ENCODE results near the gene KLHL18.

KLHL18 gene

GRCh38 chr3:47342812-47343211 is 60.1 kb downstream of the KLHL18 start:
- H3K36me3 ChIP-seq (ENCODE audit: insufficient read depth, low read length) = peaks cover 45% of the 10 kb centered on the region; the same call in 1 of the 2 replicates

GRCh38 chr3:47343471-47343971 is 60.8 kb downstream of the KLHL18 start:
- Histone ChIP-seq H3K4me2 (ENCODE audit: low read depth, low read length, poor library complexity, severe bottlenecking) (no peak overlapping the region), H2AFZ (ENCODE audit: low read length) (no peak overlapping the region), H3K9ac (ENCODE audit: low read depth, low read length, poor library complexity, severe bottlenecking) (no peak overlapping the region), H3K4me1 (ENCODE audit: insufficient read depth, low read length, poor library complexity, severe bottlenecking) (no peaks in the 10 kb centered on the region), H3K9me3 (ENCODE audit: insufficient read depth, low read depth, low read length) (no peaks in the 10 kb centered on the region), H3K9me2 (replicated peaks; ENCODE audit: low read depth, low read length) (no peaks in the 10 kb centered on the region), H3K36me3 (ENCODE audit: insufficient read depth, low read length) (peaks cover 38% of the 10 kb centered on the region; the same call in 1 of the 2 replicates), H3F3A (ENCODE audit: low read depth) (no peaks in the 10 kb centered on the region), H3K4me3 (ENCODE audit: low read length, poor library complexity, severe bottlenecking) (no peak overlapping the region), H4K20me1 (ENCODE audit: insufficient read depth, low read length, poor library complexity, severe bottlenecking) (no peaks in the 10 kb centered on the region), H3K27me3 (ENCODE audit: insufficient read depth, low read length, poor library complexity, severe bottlenecking) (no peaks in the 10 kb centered on the region), H3K79me2 (ENCODE audit: insufficient read depth, low read length) (no peaks in the 10 kb centered on the region)
- no peak for TF ChIP-seq EZH2phosphoT487 (IDR thresholded peaks at IDR 0.05; ENCODE audit: borderline replicate concordance)
- TF ChIP-seq, protein P1, sequence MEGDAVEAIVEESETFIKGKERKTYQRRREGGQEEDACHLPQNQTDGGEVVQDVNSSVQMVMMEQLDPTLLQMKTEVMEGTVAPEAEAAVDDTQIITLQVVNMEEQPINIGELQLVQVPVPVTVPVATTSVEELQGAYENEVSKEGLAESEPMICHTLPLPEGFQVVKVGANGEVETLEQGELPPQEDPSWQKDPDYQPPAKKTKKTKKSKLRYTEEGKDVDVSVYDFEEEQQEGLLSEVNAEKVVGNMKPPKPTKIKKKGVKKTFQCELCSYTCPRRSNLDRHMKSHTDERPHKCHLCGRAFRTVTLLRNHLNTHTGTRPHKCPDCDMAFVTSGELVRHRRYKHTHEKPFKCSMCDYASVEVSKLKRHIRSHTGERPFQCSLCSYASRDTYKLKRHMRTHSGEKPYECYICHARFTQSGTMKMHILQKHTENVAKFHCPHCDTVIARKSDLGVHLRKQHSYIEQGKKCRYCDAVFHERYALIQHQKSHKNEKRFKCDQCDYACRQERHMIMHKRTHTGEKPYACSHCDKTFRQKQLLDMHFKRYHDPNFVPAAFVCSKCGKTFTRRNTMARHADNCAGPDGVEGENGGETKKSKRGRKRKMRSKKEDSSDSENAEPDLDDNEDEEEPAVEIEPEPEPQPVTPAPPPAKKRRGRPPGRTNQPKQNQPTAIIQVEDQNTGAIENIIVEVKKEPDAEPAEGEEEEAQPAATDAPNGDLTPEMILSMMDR (conservative IDR thresholded peaks at IDR 0.05; ENCODE audit: low read length) = no peak

More at GRCh38 chr3:47342812-47343211, 60.1 kb downstream of the KLHL18 start:
- no peak overlapping the region for H3K4me2 ChIP-seq (ENCODE audit: low read depth, low read length, poor library complexity, severe bottlenecking)
- no peaks in the 10 kb centered on the region for H4K20me1 ChIP-seq (ENCODE audit: insufficient read depth, low read length, poor library complexity, severe bottlenecking)
- H3K4me1 ChIP-seq (ENCODE audit: insufficient read depth, low read length, poor library complexity, severe bottlenecking) = no peaks in the 10 kb centered on the region
- no peak overlapping the region for H3K9ac ChIP-seq (ENCODE audit: low read depth, low read length, poor library complexity, severe bottlenecking)
- H3K4me3 ChIP-seq (ENCODE audit: low read length, poor library complexity, severe bottlenecking) = no peak overlapping the region
- H3F3A ChIP-seq (ENCODE audit: low read depth) = no peaks in the 10 kb centered on the region
- H3K79me2 ChIP-seq (ENCODE audit: insufficient read depth, low read length) = no peaks in the 10 kb centered on the region
- no peaks in the 10 kb centered on the region for H3K9me3 ChIP-seq (ENCODE audit: insufficient read depth, low read depth, low read length)
- no peak for TF ChIP-seq EZH2phosphoT487 (IDR thresholded peaks at IDR 0.05; ENCODE audit: borderline replicate concordance)
- TF ChIP-seq, protein P1 (conservative IDR thresholded peaks at IDR 0.05; ENCODE audit: low read length) = no peak
- H3K9me2 ChIP-seq (replicated peaks; ENCODE audit: low read depth, low read length) = no peaks in the 10 kb centered on the region
- H2AFZ ChIP-seq (ENCODE audit: low read length) = no peak overlapping the region
- no peaks in the 10 kb centered on the region for H3K27me3 ChIP-seq (ENCODE audit: insufficient read depth, low read length, poor library complexity, severe bottlenecking)

DNA sequence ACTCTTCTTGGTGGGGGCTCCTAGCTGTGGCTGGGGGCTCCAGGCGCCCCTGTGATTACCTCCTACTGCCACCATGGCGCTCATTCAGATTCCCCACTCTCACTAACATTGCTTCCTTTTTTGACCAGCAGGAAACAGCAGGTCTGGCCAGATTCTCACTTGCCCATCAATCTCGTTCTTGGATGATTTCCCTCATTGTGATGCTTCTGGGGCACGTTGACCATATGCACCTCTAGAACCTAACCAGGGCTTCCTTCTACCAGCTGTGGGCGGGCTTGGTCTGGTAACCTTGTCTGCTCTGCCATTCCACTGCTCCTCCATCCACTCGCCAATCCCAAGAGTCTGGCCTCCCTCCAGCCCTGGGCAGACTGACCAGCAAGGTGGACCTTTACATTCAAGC is 62.2 kb downstream of the KLHL18 start:
- H3K4me2 ChIP-seq (ENCODE audit: low read depth, low read length, poor library complexity, severe bottlenecking) = no peak overlapping the region
- no peaks in the 10 kb centered on the region for H3F3A ChIP-seq (ENCODE audit: low read depth)
- no peaks in the 10 kb centered on the region for H3K79me2 ChIP-seq (ENCODE audit: insufficient read depth, low read length)
- no peaks in the 10 kb centered on the region for H4K20me1 ChIP-seq (ENCODE audit: insufficient read depth, low read length, poor library complexity, severe bottlenecking)
- H3K9ac ChIP-seq (ENCODE audit: low read depth, low read length, poor library complexity, severe bottlenecking) = no peak overlapping the region
- H3K4me1 ChIP-seq (ENCODE audit: insufficient read depth, low read length, poor library complexity, severe bottlenecking) = no peaks in the 10 kb centered on the region
- TF ChIP-seq, protein P1 (conservative IDR thresholded peaks at IDR 0.05; ENCODE audit: low read length) = no peak
- TF ChIP-seq EZH2phosphoT487 (IDR thresholded peaks at IDR 0.05; ENCODE audit: borderline replicate concordance) = no peak
- no peak overlapping the region for H2AFZ ChIP-seq (ENCODE audit: low read length)
- no peaks in the 10 kb centered on the region for H3K9me2 ChIP-seq (replicated peaks; ENCODE audit: low read depth, low read length)
- no peak overlapping the region for H3K4me3 ChIP-seq (ENCODE audit: low read length, poor library complexity, severe bottlenecking)
- no peaks in the 10 kb centered on the region for H3K9me3 ChIP-seq (ENCODE audit: insufficient read depth, low read depth, low read length)
- H3K27me3 ChIP-seq (ENCODE audit: insufficient read depth, low read length, poor library complexity, severe bottlenecking) = no peaks in the 10 kb centered on the region
- peaks cover 28% of the 10 kb centered on the region; the same call in 1 of the 2 replicates for H3K36me3 ChIP-seq (ENCODE audit: insufficient read depth, low read length)
